ENCODE data around the gene TMC5.

- TF ChIP-seq CTCF (IDR thresholded peaks at IDR 0.05) (no peak), POLR2A (IDR thresholded peaks at IDR 0.05) (no peak), EP300 (IDR thresholded peaks at IDR 0.05) (no peak), POLR2AphosphoS5 (IDR thresholded peaks at IDR 0.05) (no peak)
These were observed 64.6 kb downstream of the TMC5 start for GRCh38 chr16:19482291-19482690.

All from upper lobe of left lung (tissue), 4 donors.